AG10803 (cell line): ENCODE data around the gene CBR1.

Source experiments
- DNase-seq: peaks from one replicate; pipeline ENCODE4 v3.0.0; 2010; ENCODE audit warnings: low read depth
- H3K4me3 ChIP-seq: 2 replicates; pipeline ENCODE4 v1.5.1; 2011; ENCODE audit warnings: mild to moderate bottlenecking, low read length, control low read depth
- CTCF ChIP-seq: conservative IDR thresholded peaks from 2 replicates; pipeline ENCODE4 v1.5.1; 2011; ENCODE audit warnings: mild to moderate bottlenecking, low read length, control low read depth, inconsistent platforms

CBR1 gene

GRCh38 chr21:36120304-36120888 lies 50.6 kb downstream of the CBR1 start:
- TF ChIP-seq CTCF: no peak
- peak; percentile 80 for DNase-seq

More at GRCh38 chr21:36120304-36120888, 50.6 kb downstream of the CBR1 start:
- H3K4me3 ChIP-seq: no peak overlapping the region
